GM21390 (cell line): ENCODE data around the gene SCAMP4.
A peak's percentile ranks its signal among the peaks of the same experiment; 100 is the strongest.

Source experiments
- ATAC-seq: cut with Tn5 transposase; IDR thresholded peaks from one replicate; pipeline ENCODE4 v1.9.1; 2021; ENCODE audit not compliant: unreplicated experiment

The SCAMP4 gene, protein sequence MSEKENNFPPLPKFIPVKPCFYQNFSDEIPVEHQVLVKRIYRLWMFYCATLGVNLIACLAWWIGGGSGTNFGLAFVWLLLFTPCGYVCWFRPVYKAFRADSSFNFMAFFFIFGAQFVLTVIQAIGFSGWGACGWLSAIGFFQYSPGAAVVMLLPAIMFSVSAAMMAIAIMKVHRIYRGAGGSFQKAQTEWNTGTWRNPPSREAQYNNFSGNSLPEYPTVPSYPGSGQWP

GRCh38 chr19:1905110-1905862, at the start of gene SCAMP4, which contains the start of gene ADAT3:
SCAMP4 (plus strand) TSS chr19:1905399; CDS start chr19:1915020, 9,621 bp downstream.
ADAT3 (plus strand) TSS chr19:1905399; CDS start chr19:1912048, 6,649 bp downstream.
- ATAC-seq = peak; percentile 69

DNA sequence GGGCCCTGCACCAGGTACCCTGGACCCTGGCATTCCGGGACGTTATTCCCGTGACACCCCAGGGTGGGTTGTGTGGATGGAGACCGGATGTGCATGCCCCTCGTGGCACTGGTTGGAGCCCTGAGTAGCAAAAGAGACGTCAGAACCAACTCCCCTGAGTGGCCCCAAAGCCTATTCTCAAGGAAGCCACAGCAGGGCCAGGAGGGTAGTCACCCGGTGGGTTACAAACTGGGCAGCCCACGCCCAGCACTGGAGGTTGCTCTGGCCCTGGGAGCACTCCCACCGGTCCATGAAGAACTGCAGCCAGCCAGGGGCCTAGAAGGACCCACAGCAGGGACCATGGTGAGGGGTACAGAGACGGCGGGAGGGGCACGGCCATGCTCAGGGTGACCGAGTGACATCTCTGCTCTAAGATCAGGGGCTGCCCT, 49.4 kb upstream of the SCAMP4 start:
- ATAC-seq = no peak

- ATAC-seq = no peak
Observed at GRCh38 chr19:1856345-1856697, 48.9 kb upstream of the SCAMP4 start.

GRCh38 chr19:1856698-1857603, 48.2 kb upstream of the SCAMP4 start:
- no peak for ATAC-seq

DNA sequence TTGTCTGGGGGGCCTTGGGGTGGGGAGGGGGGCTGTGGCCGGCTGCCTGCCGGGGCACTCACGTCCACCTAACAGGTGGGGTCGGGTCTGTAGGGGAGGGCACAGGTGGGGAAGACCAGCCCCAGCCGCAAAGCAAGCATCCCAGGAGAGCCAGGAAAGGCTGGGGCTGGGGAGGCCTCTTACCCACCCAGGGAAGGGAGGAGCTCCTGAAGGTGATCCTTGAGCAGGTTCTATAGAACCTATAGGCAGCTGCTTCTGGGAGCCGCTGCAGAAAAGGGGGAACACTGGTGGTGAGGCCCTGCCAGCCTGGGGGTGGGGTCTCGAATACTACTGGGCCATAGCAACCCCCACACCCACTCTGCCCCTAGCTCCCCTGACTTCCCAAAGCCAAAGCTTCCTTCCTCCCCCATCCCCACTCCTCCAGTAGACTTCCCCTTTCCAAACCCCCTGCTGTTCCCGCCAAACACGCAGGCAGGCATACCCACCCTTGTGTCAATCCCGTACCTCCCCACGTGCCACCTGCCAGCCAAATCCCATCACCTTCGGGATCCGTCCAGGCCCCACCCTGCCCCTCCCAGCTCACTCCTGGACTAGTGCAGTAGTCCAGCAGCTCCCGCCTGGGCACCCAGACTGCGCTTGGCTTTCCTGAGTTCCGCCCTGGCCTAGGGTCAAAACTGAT, 47.4 kb upstream of the SCAMP4 start:
- ATAC-seq = no peak

GRCh38 chr19:1858412-1859081, 46.7 kb upstream of the SCAMP4 start:
- no peak for ATAC-seq

DNA sequence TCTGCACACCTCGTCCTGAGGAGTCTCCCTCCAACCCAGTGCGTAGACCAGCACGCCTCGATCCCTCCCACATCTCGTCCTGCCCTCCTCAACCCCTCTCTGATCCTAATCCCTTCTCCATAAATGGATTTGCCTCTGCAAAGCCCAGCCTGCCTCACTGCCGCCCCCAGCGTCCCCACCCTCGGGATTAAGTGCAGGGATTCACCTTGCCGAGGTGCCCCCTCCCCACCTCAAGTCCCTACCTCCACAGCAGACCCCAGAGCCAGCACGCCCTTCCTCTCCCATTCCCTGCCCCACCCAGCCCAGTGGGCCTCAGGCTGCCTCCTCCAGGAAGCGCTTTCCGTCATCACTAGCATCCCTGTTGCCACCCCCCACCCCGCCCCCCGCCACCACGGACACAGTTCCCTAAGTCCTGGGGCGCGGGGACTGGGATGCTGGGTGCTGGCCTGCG, 45.8 kb upstream of the SCAMP4 start:
- ATAC-seq = no peak

DNA sequence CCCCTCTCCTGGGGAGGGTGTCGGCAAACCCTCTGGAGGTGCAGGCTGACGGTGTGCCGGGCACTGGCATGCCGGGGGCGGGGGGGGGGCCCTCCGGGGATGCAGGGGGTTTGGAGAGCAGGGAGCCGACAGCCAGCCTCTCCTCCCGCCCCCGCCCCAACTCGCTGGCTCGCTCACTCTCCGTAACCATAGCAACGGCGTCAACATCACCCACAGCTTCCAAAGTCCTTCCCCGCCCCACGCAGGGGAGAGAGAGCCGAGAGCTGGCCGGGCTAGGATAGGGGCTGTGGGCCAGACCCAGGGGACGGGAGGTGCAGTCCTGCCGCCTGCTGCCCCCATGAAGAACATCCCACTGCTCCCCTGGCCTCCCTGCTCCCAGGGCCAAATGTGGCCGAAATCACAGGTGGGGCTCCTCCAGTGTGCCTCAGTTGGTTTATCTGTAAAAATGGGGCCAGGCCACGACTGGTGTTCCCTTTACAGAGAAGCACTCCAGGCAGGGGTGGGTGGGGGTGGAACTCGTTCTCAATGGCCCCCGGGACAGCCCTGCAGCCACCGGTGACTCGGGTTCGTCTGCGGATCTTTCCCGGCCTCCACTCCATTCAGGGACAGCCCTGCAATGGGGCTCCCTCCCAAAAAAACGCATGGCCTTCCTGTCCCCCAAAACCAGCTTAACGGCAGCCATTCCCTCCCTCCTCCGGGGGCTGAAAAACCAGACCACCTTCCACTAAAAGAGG, 45.0 kb upstream of the SCAMP4 start:
- ATAC-seq = no peak

DNA sequence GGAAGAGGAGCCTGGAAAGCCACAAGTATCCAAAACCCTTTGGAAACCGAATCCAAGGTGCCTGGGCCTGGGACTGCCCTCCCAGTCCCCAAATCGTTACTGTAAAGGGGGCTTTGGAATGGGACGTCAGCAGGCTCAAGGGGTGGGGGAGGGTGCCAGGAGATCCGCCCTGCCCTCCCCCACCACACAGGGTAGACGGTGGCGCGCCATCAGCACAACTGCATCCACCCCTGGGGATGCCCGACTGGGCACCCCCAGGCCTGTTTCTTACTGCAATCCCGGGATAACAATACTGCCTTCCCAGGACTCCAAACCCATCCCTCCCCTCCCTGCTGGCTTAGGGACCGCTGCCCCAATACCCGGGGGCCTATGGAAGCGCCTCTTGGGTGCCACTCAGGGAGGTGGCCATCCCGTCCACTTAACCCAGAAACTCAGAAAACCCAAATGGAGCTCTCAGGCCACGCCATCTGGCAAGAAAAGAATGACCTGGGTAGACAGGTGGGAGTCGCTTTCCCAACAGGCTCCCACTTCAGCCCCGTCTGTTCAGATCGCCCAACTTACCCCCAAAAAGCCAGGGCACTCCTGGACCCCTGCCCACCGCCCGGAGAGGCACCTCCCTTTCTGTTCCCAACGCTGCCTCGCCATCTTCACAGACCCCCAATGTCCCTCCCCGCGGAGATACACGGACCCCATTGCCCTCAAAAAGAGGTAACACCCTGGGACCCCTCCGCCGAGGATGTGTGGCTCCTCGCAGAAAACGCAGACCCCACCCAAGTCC, 44.2 kb upstream of the SCAMP4 start:
- ATAC-seq = no peak

DNA sequence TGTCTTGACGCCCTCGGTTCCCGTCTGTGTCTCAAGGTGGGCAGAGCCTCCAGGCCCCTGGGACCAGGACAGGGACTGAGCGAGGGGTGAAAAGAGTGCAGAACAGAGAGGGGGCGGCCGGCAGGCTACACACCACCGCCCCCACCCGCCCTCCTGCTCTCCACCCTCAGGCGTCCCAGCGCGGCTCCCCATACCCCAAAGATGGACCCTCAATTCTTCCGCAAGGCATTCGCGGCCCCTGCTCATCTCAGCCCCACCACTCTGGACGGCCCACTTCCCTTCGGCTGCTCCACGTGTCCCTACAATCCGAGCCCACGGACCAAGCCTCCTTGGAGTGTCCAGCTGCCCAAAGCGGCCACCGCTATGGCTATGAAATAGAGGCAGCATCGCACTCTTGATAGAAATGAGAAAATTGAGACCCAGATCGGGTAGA, 43.6 kb upstream of the SCAMP4 start:
- ATAC-seq = no peak

GRCh38 chr19:1862068-1862423, 43.2 kb upstream of the SCAMP4 start:
- no peak for ATAC-seq

- ATAC-seq = no peak
Observed at GRCh38 chr19:1862424-1863327, 42.5 kb upstream of the SCAMP4 start.

DNA sequence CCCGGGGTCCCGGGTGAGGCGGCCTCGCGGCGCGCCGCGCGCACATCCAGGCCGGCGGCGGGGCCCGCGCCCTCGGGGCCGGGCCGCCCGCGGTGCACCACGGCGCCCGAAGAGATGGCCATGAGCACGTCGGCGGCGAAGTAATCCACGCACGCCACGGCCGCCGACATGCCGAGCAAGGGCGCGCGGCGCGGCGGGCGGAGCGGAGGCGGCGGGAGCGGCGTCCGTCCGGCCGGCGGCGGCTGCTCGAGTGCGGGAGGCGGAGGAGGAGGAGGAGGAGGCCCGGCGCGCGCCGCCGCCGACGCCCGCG, 41.9 kb upstream of the SCAMP4 start, which contains the start of gene KLF16:
Gene KLF16 (minus strand): TSS at position 252 of the 310 bp plus-strand sequence. CDS start 82 bp downstream, at position 170.
- no peak for ATAC-seq

DNA sequence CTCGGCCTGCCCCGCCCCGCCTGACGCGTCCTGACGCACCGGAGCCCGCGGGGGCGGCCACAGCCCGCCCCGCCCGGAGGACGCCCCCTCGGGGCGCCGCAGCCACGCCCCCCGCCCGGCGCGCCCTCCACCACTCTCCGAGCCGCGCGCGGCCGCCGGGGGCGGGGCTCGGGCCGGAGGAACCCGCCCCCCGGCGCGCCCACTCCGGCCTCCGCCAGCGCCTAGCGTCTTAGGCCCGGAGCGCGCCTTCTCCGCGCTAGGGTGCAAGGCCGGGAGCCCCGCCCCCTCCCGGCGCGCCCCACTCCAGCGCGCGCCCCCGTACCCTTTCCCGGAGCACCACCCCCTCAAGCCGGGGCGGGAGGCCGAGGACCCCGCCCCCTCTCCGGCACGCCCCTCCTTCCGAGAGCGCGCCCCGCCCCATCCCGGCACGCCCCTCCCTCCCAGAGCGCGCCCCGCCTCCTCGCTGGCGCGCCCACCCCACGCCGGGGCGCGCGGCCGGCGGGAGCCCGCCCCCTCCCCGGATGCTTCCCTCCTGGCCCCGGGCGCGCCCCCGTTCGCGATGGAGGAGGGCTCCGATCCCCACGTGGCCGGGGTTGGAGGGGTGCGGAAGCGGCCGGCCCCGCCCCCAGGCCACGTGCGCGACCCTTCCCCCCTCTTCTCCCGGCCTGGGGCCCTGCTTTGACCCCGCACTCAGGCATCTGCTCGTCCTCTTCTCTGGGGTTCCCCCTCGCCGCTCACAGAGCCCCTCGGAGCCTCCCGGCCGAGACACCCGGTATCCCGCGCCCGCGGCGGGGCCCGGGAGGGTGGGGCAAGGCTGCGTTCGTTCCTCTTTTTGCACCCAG, 41.3 kb upstream of the SCAMP4 start:
- ATAC-seq = peak; percentile 56

DNA sequence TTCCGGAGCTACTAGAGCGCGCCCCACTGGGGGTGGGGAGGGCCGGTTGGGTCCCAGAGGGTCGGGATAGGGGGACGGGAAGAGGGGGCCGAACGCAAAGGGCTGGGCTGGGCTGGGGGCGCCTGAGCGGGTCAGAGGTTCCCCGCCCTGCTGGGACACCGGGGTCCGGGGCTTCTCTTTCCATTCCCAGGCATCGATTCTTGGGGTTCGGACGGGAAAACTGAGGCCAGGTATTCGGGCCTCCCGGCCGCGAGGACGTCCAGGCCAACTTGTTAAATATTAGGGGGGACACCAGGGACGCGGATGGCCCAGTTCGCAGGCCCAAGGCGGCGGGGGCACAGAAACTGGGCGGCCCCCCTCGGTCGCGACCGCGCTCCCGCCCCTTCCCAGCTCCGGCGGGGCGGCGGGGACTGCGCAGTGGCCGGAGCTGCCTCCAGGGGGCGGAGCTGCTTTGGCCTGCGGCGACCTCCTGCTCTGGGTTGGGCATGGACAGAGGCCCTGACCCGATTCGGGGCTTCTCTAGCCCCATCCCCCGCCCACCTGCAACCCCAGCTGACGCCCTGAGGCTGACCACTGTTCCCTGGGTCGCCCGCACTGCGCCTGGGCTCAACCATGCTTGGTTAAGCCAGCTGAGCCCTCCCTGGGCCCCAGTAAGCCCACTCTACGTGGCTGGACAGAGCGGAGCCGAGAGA, 40.6 kb upstream of the SCAMP4 start:
- ATAC-seq = no peak
